Left hindlimb (tissue), 1 donor: ENCODE measurements around the gene C13orf46.
A peak's percentile ranks its signal among the peaks of the same experiment; 100 is the strongest.

ENCODE experiments used
- DNase-seq: peaks from one replicate; pipeline ENCODE4 v3.0.0-alpha.2; 2018

Gene C13orf46

DNA sequence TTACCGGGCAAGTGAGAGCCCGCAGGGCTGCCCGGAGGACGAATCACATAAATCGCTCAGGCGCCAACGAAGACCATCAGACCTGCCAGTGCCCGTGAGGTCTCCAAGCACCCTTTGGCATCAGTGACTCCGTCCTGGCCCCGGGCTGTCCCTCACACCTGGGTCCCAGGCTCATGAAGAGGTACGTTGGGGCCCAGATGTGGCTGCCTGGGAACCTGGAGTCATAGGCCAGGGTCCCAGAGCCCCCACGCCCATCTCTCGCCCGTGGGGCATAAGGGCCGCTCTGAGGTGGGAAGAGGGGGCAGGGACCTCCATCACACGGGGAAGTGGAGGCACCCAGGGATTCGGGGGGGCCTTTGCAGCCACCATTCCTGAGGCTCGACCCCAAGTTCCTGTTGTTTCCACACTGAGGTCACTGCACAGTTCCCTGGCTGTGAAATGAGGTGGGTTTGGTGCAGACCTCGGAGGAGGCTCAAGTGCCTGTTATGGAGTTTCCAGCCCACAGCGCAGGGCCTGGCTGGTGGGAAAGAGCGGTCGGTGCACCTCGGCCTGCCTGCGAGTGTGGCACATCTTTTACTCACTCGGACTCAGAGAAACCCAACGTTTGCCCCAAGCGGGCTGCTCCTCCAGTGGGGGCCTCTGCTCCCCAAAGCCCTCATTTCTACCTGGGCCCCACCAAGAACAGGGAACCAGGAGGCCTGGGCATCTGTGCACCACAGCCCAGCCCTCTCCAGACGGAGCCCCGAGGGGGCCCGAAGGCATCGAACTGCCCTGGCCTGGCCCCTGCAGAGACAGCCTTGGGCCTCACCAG, 35.9 kb upstream of the C13orf46 start:
- no peak for DNase-seq

DNA sequence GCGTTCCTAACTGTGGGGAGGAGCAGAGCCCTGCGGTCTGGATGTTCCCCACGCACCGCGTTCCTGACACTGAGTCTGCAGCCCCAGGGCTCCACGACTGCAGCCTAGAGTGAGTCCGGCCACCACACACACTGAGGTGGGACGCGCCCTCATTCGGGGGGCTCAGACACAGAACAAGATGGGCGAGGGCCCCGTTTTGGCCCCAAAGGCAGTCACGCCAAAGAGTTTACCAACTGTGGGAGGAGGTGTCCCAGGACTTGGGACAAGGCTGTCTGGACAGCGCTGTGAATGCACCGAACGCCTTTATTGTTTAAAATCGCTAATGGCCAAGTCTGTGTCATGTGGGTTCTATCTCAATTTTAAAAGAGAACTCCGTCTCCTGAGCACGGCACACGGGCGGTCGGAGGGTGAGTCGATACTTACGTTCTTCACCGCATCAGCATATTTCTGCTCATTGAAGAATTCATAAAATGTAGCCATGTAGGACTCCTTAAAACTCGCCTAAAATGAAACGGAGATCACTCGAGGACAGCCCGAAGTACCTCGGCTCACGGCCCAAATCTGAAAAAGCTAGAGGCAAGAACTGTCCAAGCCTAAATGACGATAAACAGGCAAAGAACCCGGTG, 35.2 kb upstream of the C13orf46 start:
- DNase-seq, result no peak

GRCh38 chr13:114007566-114007965, 33.7 kb upstream of the C13orf46 start:
- DNase-seq, result no peak

GRCh38 chr13:114005206-114005724, 31.4 kb upstream of the C13orf46 start:
- DNase-seq, result no peak

- no peak for DNase-seq
Observed at GRCh38 chr13:114004420-114005205, 30.7 kb upstream of the C13orf46 start.

- no peak for DNase-seq
Observed at GRCh38 chr13:114002771-114003321, 29.0 kb upstream of the C13orf46 start.

- DNase-seq, result no peak
Observed at GRCh38 chr13:114002009-114002544, 28.2 kb upstream of the C13orf46 start.

GRCh38 chr13:114001331-114002008, 27.6 kb upstream of the C13orf46 start:
- DNase-seq, result no peak

DNA sequence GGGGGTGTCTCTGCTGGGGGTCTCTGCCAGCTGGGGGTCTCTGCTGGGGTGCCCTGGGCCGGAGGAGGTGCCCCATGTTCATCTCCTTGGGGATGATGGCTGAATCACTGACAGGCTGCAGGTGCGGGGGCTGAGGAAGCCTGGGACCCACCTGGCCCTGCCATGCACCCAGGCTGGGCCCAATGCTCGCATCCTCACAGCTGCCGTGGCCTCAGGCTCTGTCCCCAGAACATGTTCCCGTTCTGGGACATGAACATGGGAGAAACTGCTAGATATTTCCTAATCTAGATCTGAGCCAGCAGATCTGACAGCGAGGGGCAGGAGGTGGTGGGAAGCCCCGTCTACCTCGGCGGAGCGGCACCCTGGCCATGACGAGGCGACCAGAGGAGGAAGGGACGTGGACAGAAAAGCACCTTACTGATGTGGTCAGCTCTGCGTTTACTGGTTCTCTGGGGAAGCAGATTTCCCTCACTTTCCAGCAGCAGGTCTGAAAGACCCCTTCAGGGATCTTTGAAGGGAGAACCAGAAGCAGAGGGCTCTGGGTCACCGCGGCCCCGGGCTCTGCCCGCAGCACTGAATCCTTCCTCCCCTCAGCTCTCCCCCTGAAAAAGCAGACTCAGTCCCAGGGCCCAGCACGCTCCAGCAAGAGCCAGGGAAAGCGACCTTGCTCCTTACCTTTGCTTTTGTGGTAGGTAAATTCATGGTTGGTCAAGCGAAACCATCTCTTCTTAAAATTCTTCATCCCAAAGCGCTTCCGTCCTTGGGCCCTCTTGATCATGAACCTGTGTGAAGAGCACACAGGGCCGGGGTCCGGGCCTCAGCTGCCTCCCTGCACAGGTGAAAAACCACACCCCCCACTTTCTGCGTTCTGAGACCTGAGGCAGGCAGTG, 26.5 kb upstream of the C13orf46 start:
- no peak for DNase-seq

GRCh38 chr13:113999618-113999910, 25.7 kb upstream of the C13orf46 start:
- DNase-seq, result no peak

DNA sequence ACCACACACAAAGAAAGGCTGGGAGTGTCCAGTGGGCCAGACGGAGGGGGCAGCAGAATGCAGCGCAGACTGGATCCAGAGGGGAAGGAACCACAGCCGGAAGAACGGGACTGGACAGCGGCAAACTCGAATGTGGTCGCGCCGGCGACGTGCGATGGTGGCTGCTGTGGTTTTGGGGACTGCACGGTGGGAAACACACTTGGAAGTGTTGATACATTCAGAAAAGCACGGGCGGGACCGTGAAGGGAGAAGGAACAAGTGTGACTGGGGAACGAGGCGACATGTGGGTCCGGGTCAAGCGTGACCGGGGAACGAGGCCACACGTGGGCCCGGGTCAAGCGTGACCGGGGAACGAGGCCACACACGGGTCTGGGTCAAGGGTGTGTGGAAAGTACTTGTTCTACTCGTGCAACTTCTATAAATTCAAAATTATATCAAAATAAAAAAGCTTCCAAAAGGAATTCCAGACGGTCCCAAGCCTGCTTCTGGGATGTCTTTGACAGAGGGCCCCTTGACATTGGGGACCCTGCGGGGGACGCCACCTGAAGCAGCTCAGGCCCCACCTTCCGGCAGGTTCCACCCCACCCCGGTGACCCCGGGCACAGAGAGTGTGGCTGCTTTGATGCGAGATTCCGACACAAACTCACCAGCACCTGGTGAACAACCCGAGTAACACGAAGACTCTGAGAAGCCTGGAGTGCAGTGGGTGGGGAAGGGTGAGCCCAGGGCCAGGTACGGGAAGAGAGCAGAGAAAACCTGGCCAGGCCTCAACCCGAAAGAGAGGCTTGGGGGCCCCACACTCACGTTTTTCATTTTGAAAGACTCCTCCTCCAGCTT, 25.1 kb upstream of the C13orf46 start:
- DNase-seq, result no peak

DNA sequence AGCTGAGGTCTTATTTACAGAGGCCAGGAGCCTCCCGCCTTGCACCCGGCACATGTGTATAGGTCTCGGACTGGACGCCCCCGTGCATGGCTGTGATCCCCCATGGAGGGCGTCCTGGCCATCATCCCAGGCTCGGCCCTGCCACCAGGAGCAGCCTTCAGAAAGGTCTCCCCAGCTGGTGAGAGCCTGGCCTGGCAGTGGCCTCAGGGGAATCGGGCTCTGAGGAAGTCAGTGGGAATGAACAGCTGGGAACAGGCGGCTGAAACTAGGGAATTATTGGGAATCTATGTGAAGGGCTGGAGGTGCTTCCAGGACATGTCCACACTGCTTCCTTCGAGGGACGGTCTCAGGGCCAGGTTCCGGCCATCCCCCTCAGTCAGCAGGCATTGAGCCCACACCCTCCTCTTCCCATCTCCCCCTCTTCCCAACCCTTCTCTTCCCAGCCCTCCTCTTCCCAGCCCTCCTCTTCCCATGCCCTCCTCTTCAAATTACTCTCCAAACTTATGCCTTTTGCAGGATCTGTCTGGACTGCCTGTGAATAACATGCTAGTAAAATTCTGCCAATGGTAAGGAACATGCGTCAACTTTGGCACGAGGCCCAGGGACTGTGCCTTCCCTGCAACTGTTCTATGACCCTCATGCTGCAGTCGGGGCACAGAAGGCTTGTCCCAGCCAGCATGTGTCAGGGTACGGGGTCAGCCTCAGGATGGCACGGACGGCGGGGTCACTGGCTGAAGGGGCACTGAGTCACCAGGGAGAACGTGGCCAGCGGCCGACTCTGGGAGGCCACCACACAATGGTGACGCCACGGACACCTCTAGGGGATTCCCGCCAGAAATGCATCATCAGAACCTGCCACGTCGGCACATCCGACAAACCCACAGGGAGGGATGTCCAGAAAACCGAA, 24.2 kb upstream of the C13orf46 start:
- peak; percentile 81 for DNase-seq

- DNase-seq, result no peak
Observed at GRCh38 chr13:113996912-113997745, 23.3 kb upstream of the C13orf46 start.

GRCh38 chr13:113996081-113996911, 22.4 kb upstream of the C13orf46 start:
- DNase-seq, result no peak

DNA sequence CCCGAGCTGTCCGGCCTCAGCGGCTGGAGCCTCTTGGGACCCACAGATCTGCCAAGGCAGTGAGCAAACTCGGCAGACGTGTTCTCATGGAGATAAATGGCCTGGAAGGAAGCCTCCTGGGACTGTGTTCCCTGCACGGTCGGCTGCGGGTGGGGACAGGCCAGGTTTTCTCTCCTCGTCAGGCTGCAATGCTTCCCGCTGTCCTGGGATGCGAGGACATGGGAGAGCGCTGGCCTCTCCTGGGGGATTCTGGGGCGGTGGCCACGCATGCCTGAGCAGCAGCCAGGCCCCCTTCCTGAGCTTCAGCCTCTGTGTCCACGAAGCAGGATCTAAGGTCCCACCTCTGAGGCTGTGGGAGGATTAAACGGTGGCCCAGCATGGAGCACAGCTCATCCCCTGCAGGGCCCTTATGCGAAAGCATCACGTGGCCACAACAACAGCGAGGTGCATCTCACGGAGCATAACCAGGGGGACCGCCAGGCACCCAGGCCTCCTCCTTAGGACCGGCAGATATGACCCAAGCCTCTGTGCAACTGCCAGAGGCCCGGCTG, 21.2 kb upstream of the C13orf46 start:
- DNase-seq, result no peak

DNA sequence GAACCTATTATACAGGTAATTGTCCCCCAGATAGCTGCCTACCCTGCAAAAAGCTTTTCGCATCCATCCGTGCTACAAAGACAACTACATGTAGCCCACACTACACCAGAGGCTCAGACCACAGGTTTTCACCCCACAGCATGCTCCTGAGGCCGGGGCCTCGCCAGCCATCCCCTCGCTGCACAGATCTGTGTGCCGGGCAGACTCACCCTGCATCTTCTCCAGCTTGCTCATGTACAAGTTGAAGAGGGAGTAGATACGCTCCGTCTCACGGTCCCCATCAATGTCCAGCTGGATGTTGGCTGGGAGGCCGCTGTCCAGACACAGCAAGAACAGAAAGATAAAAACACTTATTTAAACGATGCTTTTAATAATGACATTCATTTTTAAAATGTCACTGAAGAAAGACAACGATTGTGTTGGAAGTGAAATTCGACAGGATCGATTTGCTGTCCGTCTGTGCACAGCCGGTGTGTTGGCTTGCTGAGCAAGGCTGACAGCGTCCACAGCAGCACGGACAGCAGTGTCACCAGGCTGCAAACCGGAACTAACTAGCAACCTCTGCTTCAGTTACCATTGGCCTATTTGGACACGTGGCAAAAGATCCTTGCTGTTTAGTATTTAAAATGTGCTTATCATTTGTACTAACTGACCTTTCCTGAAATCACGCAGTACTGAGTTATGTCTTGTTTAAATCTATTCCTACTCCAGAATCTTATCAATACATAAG, 18.6 kb upstream of the C13orf46 start:
- DNase-seq, result no peak
